CD4-positive, alpha-beta T cell treated with Interleukin-15 for 1 hour (primary cell): ENCODE measurements around the gene THTPA.

Experiments used
- DNase-seq: peaks from one replicate; pipeline ENCODE4 v3.0.0-alpha.2; 2020

The THTPA gene

GRCh38 chr14:23556700-23557440, 799 bp downstream of the THTPA start:
- no peak for DNase-seq

DNA sequence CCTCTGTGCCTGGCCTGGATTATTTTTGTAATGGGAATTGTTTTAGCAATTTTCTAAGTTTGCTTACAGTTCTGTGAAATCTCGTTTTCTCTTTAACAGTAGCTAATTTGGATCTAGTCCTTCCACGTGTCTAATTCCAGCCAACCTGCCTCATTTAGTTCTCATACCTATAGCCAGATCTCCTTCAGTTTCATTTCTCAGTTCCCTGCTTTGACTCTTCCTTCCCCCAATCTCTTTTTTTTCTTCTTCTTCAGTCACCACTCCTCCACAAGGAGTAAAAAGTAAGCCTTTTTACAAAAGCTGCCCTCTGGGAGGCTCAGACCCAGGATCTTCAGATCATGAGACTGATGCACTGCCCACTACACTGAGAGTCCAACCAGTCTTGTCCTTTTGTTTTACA, 1.4 kb downstream of the THTPA start:
- DNase-seq: no peak

GRCh38 chr14:23557946-23558345, 1.9 kb downstream of the THTPA start:
- no peak for DNase-seq

DNA sequence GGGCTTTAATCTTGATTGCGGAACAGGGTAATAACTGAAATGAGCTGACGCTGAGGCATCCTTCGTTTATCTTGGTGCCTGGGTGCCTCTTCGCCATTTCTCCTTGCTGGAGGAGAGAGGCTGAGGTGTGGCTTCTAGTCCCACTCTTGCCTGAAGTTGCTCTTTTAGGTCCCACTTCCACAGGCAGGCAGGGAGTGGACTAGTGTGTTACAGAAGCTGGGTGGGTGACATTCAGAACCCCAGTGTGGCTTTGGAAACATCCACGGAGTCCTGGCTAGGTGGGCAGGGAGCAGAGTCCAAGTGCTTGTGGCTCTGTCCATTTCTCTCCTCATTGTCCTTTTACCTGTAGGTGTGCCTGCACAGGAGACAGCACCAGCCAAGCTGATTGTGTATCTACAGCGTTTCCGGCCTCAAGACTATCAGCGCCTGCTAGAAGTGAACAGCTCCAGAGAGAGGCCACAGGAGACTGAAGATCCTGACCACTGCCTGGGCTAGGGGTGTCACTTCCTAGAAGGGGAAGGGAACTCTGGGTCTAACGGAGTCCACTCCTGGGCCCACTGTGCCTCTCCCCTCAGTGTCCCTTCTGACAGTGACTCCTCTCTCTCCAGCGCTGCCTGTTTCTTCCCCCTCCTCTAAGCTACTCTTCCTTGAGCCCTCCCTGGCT, 2.4 kb downstream of the THTPA start:
- no peak for DNase-seq

- peak; percentile 59 for DNase-seq
These were observed 3.2 kb downstream of the THTPA start for GRCh38 chr14:23559010-23559925.

GRCh38 chr14:23559926-23560520, 4.0 kb downstream of the THTPA start:
- no peak for DNase-seq

DNA sequence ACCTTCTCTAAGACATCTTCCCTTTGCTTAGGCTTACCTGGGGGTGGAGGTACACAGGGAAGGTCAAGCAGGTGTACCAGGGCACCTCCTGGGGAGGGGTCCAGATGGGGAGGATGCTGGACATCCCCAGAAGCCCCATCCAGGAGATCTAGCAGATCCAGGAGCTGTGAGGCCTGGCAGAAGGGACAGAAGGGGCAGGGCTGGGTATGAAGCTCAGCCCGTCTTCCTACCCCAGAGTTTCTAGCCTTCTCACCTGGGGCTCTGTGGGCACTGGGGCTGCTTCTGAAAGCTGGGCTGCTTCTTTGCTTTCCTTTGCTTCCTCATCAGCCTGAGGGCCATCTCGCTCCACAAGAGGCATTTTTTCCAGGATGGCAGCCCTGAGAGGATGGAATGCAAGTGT, 5.2 kb downstream of the THTPA start:
- DNase-seq: no peak

DNA sequence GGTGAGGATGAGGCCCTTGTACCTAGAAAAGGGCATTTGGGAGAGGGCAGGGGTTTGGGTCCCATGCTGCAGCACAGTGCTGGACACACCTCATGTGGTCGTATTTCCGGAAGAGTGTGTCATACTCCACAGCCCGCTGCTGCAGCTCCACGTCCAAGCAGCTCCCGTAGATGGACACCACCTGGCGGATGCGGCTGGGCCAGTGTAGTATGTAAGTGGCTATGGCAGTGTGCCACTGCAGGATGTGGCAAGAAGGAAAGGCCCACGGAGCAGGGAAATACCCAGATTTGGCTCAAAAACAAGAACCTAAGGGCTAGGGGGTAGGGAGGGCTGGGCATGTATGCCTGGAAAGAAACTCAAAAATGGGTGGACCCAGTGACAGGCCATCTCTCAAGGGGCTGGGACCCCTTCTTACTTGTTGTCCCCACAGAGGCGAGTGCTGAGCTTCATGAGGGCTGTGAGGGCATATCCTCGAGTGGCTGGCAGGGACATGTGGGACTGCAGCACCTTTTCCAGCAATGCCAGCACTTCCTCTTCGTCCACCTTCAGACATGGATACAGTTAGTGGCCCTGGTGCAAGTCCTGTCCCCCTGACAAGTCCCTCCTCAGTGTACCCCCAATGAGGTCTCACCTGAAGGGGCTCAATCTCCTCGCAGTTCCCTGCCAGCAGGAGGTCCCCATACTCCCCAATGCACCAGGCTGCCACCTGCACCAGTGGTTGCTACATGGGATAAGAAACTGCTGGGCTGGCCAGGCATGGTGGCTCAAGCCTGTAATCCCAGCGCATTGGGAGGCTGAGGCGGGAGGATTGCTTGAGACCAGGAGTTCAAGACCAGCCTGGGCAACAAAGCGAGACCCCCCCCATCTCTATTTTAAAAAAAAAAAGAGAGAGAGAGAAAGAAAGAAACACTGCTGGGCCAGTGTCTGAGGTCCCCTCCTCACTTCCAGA, 6.1 kb downstream of the THTPA start:
- DNase-seq: no peak

DNA sequence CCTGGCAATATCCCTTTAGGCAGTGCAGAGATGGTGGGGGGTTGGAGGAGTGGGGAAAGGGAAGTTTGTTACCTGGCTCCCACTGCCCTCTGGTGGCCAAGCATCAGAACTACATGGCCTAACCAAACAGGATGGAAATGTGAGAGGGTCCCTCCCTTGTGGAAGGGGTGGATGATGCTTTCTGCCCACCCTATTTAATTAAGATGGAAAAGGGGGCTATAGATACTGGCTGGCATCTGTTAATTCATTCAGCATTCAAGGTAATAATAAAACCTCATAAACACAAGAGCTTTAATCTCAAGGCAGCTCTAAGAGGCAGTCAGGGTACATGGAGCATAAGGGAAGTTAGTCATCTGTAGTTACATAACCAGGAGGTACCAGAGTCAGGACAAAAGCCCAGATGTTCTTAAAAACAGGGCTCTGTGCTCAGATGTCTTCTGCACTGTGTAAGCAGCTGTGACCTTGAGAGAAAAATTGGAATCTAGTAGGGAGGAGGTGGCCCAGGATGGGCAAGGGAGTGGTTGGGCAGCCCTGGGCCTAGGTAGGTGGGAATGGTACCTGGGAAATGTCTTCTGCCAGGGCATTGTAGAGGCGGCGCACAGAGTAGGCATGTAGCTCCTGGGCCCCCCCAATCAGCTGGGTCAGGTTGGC, 6.9 kb downstream of the THTPA start:
- DNase-seq: peak; percentile 47

DNA sequence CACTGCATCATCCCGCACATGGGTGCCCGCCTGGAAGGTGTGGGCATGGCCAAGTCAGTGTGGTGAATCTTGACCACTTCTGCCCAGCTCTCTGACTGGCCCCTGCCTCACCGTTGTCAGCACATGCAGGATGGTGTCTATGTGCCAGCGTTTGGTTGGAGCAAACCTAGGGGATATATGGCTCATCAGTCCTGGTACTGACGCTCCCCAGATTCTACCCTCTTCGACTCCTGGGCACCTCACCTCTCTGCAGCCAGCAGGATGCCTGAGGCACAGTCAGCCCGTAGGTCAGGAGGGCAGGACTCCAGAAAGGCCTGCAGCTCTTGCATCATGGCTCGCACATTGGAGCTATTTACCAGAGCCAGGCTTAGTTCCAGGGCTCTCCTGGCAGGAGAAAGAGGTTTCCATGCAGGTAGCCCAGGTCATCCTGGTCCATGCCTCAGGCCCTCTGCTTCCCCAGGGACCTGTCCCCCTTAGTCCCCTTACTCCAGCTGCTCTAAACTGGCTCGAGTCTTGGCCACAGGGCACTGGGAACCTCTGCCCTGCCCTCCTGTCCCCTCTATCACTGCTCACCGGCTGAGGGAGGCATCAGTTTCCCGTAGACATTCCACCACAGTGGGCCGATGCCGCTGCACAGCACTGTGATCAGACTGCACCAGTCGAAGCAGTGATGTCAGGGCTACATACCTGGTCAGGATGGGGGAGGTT, 7.6 kb downstream of the THTPA start:
- no peak for DNase-seq

GRCh38 chr14:23564181-23564812, 8.2 kb downstream of the THTPA start:
- no peak for DNase-seq

- DNase-seq: no peak
These were observed 8.8 kb downstream of the THTPA start for GRCh38 chr14:23564876-23565275.

DNA sequence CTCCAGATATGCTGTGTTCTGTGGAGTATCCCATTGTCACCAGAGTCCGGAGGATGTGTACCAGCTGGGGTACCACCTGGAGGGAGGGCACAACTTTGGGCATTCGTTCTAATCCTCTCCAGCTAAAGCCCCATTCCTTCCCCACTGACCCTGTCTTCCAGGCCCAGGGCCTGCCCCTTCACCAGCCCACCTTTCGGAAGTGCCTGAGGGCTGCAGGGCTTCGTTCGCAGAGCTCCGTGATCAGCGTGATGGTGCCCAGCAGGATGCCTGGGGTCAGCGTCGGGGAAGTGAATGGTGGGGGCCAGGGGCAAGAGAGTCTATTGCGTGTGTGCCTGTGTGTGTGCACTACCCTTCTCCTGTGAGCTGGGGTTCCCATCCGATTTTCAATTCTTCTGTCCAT, 9.6 kb downstream of the THTPA start:
- no peak for DNase-seq

- DNase-seq: no peak
These were observed 10.2 kb downstream of the THTPA start for GRCh38 chr14:23566112-23566777.

DNA sequence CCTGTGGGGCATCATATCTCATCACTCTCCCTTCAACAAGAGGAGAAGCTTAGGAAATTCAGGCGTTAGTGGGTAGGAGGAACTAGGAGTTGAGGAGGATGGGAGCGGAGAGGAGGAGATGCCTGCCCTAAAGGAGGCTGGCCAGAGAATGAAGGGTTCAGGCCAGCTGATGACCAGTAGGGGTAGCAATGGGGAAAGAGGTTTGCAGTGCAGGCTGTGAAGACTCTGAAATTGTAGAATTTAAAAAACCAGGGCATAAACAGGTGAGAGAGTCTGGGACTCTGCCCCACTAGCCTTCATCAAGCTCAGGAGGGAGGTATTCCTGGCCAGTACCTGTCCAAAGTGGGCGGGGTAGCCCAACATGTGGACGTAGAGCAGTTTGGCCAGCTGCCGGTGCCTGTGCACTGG, 10.7 kb downstream of the THTPA start:
- no peak for DNase-seq

DNA sequence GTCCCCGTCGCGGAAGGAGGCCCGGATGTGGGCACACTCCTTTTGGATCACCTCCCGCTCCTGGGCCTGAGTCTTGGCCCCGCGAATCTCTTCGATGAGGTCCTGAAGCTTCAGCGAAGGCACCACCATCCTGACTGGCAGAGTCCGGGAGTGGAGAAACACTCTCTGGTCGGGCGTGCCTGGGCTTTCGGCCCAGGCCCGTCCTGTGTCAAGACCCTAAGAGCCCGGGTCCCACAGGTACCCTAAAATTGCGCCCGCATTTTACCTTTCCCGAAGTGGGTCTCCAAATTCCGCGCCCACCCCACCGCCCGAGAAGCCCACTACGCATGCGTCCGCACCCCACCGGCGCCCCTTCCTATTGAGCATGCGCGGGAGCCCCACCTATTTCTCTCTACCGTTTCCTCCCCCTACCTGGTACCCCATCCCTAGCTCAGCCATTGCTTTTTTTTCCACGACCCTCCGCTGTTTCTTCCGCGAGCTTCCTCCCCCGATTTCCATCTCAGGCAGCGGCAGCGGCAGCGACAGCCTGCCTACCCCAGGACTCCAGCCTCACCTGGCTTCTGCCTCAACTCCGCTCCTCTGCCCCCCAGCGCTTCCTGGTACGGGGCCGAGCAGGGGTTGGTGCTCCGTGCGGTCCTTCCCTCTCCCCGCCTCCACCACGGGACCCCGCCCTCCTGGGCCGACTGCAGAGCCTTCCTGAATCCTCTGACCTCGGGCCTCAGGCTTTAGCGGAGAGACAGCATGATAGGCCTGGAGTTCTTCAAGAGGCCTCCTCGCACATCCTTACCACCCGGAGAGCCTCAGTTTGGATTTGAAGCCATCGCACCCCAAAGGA, 11.3 kb downstream of the THTPA start, which contains the start of gene AP1G2:
Gene AP1G2, minus strand, starts transcription at position 606 of the 835 bp plus-strand sequence. Its CDS starts 477 bp downstream, at position 129.
- DNase-seq: peak; percentile 87

GRCh38 chr14:23568021-23568599, 12.0 kb downstream of the THTPA start:
- no peak for DNase-seq
